ENCODE measurements around the gene MAPKAPK5. TPM values are rescaled to one million over a fixed set of nuclear protein-coding genes. Genes with fewer than 3 reads are reported as not detected.
"Not testable (repeated sequence)": the region's sequence is repeated elsewhere in the genome, so short reads cannot be mapped to it uniquely, and the experiment has no call there.

Gene MAPKAPK5
- total and polyA plus RNA-seq, 2 donors (not counting 3 experiments of a cell fraction or from before 2014, with no cell fraction given) = 22.8 to 47.1 TPM

- BruUV-seq (replicated peaks) = no TSS peak
- Histone ChIP-seq H3K27me3 (ENCODE audit: control insufficient read depth in 2 of 2, insufficient read depth in 2 of 2, low read length in 2 of 2) (no peaks in the 10 kb centered on the region), H2AFZ (ENCODE audit: low read depth, low read length) (no peak overlapping the region), H3K9me1 (replicated peaks; ENCODE audit: control insufficient read depth, extremely low read depth, insufficient read depth, low read length) (no peaks in the 10 kb centered on the region), H3K27ac (ENCODE audit: insufficient read depth, low read depth, low read length) (no peak overlapping the region), H3K4me1 (ENCODE audit: control insufficient read depth, extremely low read depth, insufficient read depth, low read length) (peaks cover 2% of the 10 kb centered on the region), H3K79me2 (ENCODE audit: control insufficient read depth, insufficient read depth, low read length) (no peaks in the 10 kb centered on the region), H3K9ac (replicated peaks; ENCODE audit: extremely low read depth, insufficient read depth, low read length) (no peak overlapping the region), H3K4me2 (ENCODE audit: insufficient read depth, low read length) (no peak overlapping the region), H4K20me1 (replicated peaks; ENCODE audit: control insufficient read depth, extremely low read depth, insufficient read depth, low read length) (no peaks in the 10 kb centered on the region), H3K4me3 (replicated peaks in 1 of 3; ENCODE audit: insufficient read depth in 1 of 3, low read depth in 1 of 3, low read length in 3 of 3) (no peak overlapping the region), H3K9me3 (replicated peaks; ENCODE audit: control insufficient read depth, insufficient read depth, low read length) (no peaks in the 10 kb centered on the region), H3K36me3 (ENCODE audit: control insufficient read depth in 2 of 2, extremely low read depth in 1 of 2, insufficient read depth in 2 of 2, low read length in 2 of 2) (no peaks in the 10 kb centered on the region)
- no peak for FAIRE-seq
- dilution Hi-C loops (cut with MboI; ENCODE audit: extremely low pct_ligation_motif_present, low sequenced_read_pairs) (no loop called here), intact Hi-C loops (cut with micrococcal nuclease) (loop anchor here (2.0 to 10.0 kb wide), 4 partner anchors 69 to 467 kb away; partner anchors contain the start of genes ERP29 and TMEM116)
- ChIA-PET POLR2A (no interaction called here), CTCF (interaction anchor here (0.6 to 3.6 kb wide), 12 partner anchors 11 to 467 kb away, joined by 4 to 24 read pairs (median 9); partner anchors contain the start of genes ERP29 and TMEM116)
- TF ChIP-seq POLR2A (IDR thresholded peaks at IDR 0.05; ENCODE audit: low read depth, low read length) = no peak
- DNase-seq (ENCODE audit: low read depth, low spot score) = no peak
Measured at GRCh38 chr12:111943929-111944328, 101.9 kb downstream of the MAPKAPK5 start.

GRCh38 chr12:111950961-111951676, 109.1 kb downstream of the MAPKAPK5 start:
- dilution Hi-C loops (cut with MboI; ENCODE audit: extremely low pct_ligation_motif_present, low sequenced_read_pairs); POLR2A ChIA-PET; FAIRE-seq: not testable (repeated sequence)

More at GRCh38 chr12:111950961-111951676, 109.1 kb downstream of the MAPKAPK5 start:
- H3K79me2 ChIP-seq (ENCODE audit: control insufficient read depth, insufficient read depth, low read length); H3K4me1 ChIP-seq (ENCODE audit: control insufficient read depth, extremely low read depth, insufficient read depth, low read length); H3K27me3 ChIP-seq (ENCODE audit: control insufficient read depth in 2 of 2, insufficient read depth in 2 of 2, low read length in 2 of 2); DNase-seq (ENCODE audit: low read depth, low spot score); H4K20me1 ChIP-seq (replicated peaks; ENCODE audit: control insufficient read depth, extremely low read depth, insufficient read depth, low read length); H3K4me3 ChIP-seq (replicated peaks in 1 of 3; ENCODE audit: insufficient read depth in 1 of 3, low read depth in 1 of 3, low read length in 3 of 3); BruUV-seq (replicated peaks); H2AFZ ChIP-seq (ENCODE audit: low read depth, low read length); H3K27ac ChIP-seq (ENCODE audit: insufficient read depth, low read depth, low read length); H3K9ac ChIP-seq (replicated peaks; ENCODE audit: extremely low read depth, insufficient read depth, low read length); H3K4me2 ChIP-seq (ENCODE audit: insufficient read depth, low read length); CTCF ChIA-PET; H3K36me3 ChIP-seq (ENCODE audit: control insufficient read depth in 2 of 2, extremely low read depth in 1 of 2, insufficient read depth in 2 of 2, low read length in 2 of 2); H3K9me3 ChIP-seq (replicated peaks; ENCODE audit: control insufficient read depth, insufficient read depth, low read length); H3K9me1 ChIP-seq (replicated peaks; ENCODE audit: control insufficient read depth, extremely low read depth, insufficient read depth, low read length); intact Hi-C loops (cut with micrococcal nuclease): not testable (repeated sequence)

Small RNA genes within 50 kb of the gene (microRNA-seq; reads per million reads assigned to microRNA genes)
- gene MIR6761 (ENCODE audit: borderline number of aligned reads, borderline replicate concordance) = not detected

Small RNA genes within 50 kb of the gene (small RNA-seq; reads per million reads assigned to genes)
- gene MIR6761 (ENCODE audit: insufficient read depth, insufficient read length, low read depth, low replicate concordance) = not detected

Other genes starting within 250 kb of the MAPKAPK5 start
- 83.4 and 86.7 TPM in 2 replicates for gene ATXN2, start 242.9 kb upstream of the MAPKAPK5 start, total RNA-seq
- gene ATXN2, start 242.9 kb upstream of the MAPKAPK5 start, polyA plus RNA-seq = 55.6 and 58.9 TPM in 2 replicates
- gene BRAP, start 156.3 kb upstream of the MAPKAPK5 start, total RNA-seq = 16.5 and 18.6 TPM in 2 replicates
- gene BRAP, start 156.3 kb upstream of the MAPKAPK5 start, polyA plus RNA-seq = 11.4 and 14.4 TPM in 2 replicates
- 14.9 and 16.3 TPM in 2 replicates for gene ACAD10, start 156.2 kb upstream of the MAPKAPK5 start, total RNA-seq
- gene ACAD10, start 156.2 kb upstream of the MAPKAPK5 start, polyA plus RNA-seq = 11.6 and 15.2 TPM in 2 replicates
- gene ALDH2, start 75.3 kb upstream of the MAPKAPK5 start, total RNA-seq = 71.4 and 86.5 TPM in 2 replicates
- gene ALDH2, start 75.3 kb upstream of the MAPKAPK5 start, polyA plus RNA-seq = 58.9 and 69.5 TPM in 2 replicates
- 1.6 TPM in 2 replicates for gene TMEM116, start 170.9 kb downstream of the MAPKAPK5 start, total RNA-seq
- gene TMEM116, start 170.9 kb downstream of the MAPKAPK5 start, polyA plus RNA-seq = 2.9 and 3.9 TPM in 2 replicates
- 108 and 116 TPM in 2 replicates for gene ERP29, start 171.2 kb downstream of the MAPKAPK5 start, total RNA-seq
- gene ERP29, start 171.2 kb downstream of the MAPKAPK5 start, polyA plus RNA-seq = 56.1 and 77.1 TPM in 2 replicates

All from endothelial cell of umbilical vein (primary cell).